SHP77 treated with DMSO at 0.1 percent for 48 hours (cell line): ENCODE measurements around the gene CMTM2.
A peak's percentile ranks its signal among the peaks of the same experiment; 100 is the strongest.
"Not testable (repeated sequence)": the region's sequence is repeated elsewhere in the genome, so short reads cannot be mapped to it uniquely, and the experiment has no call there.

ENCODE experiments used
- DNase-seq: peaks from one replicate; lab custom pipeline; 2025; lab: John Stamatoyannopoulos, UW

CMTM2 gene

GRCh38 chr16:66585481-66586239 lies 6.4 kb downstream of the CMTM2 start:
- DNase-seq = no peak

GRCh38 chr16:66587881-66588600 lies 8.8 kb downstream of the CMTM2 start:
- no peak for DNase-seq

DNA sequence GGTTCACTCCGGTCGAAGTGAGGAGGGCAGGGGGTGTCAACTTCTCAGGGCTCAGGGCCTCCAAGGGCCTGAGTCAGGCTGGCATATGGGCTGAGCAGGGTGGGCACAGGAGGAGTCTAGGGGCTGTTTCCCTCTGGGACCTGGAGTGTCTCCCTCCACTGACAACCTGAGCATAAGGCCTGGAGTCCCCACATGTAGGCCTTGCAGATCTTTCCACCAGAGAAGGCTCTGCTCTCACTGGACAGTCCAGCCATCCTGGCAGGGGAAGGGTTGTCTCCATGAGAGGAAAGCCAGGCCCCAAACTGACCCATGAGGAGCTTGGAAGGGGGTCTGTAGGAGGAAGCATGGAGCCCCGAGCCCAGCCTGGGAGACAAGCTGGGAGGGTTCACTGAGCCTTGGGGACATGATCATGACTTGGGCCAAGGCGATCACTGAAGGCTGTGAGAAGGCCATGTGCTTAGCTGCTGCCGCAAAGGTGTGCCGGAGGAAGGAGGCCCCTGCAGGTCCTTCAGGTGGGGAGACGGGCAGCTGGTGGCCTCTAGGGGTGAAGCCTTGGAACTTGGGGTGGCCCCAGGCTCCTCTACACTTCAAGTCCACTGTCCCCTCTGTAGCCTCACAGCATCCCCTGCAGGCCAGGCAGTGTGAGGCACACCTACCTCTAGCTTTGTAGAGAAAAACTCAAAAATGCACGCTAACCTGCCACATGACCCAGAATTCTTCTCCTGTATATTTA lies 9.9 kb downstream of the CMTM2 start:
- no peak for DNase-seq

GRCh38 chr16:66590322-66590721 lies 11.1 kb downstream of the CMTM2 start:
- no peak for DNase-seq

- no peak for DNase-seq
These were observed 11.8 kb downstream of the CMTM2 start for GRCh38 chr16:66591018-66591417.

DNA sequence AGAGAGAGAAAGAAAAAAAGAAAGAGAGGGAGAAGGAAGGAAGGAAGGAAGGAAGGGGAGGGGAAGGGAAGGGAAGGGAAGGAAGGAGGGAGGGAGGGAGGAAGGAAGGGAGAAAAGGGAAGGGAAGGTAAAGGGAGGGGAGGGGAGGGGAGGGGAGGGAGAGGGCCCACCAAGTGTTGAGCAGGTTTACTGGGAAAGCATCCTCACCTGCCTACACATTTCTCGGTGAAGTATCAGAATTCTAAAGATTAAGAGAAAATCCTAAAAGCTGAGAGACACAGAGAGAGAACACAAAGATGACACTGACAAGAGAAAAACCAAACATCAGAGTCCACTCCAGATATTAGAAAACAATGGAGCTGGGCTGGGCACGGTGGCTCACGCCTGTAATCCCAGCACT lies 13.0 kb downstream of the CMTM2 start:
- DNase-seq = no peak

DNA sequence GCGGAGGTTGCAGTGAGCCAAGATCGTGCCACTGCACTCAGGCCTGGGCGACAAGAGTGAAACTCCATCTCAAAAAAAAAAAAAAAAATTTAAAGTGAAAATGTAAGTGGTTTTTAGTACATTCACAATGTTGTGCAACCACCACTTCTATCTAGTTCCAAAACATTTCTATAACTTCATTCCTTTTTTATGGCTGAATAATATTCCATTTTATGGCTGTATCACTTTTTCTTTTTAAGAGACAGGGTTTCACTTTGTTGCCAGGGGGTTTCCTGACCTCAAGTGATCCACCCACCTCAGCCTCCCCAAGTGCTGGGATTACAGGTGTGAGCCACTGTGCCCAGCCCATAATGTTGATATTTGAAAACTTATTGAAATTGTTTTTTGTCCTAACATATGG lies 13.6 kb downstream of the CMTM2 start:
- no peak for DNase-seq

DNA sequence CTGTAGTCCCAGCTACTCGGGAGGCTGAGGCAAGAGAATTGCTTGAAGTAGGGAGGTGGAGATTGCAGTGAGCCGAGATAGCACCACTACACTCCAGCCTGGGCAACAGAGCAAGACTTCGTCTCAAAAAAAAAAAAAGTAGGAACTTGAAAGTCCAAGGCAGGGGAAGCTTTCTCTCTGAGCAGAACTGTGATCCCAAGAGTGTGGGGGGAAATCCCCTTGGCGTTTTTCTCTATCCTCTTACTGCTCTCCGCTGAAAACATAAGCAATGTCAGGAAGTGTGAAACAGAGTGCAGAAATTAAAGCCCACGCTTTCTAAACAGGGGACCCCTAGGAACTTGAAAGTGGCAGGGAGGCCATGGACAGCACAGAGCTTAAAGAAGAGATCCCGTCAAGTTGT lies 15.5 kb downstream of the CMTM2 start:
- no peak for DNase-seq

- DNase-seq = not testable (repeated sequence)
These were observed 17.3 kb downstream of the CMTM2 start for GRCh38 chr16:66596559-66596958.

DNA sequence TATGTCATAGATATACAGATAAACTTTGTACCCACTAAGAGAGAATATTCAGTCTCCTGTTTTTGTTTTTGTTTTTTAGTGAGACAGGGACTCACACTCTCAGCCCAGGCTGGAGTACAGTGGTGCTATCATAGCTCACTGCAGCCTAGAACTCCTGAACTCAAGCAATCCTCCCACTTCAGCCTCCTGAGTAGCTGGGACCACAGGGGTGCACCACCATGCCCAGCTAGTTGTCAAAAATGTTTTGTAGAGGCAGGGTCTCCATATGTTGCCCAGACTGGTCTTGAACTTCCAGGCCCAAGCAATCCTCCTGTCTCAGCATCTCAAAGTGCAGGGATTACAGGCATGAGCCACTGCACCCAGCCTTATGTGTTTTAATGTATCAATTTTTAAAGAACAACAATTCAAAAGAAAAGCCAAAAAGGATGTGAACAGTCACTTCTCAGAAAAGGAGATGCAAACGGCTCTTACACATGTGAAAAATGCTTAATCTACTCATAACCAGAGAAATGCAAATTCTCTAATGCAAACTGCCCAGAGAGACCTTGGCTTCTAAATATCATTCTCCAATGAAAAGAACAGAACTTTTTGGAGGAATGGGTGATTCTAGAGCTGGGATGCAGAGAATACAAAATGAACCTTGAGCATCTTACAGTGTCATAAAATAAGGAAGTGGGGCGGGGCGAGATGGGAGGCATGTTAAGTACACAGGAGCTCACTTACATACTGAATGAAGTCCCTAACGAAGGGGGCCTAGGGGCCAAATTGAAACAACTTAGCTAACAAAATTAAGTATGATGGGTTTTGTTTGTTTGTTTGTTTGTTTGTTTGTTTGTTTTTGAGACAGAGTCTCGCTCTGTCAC lies 18.0 kb downstream of the CMTM2 start:
- no peak for DNase-seq

DNA sequence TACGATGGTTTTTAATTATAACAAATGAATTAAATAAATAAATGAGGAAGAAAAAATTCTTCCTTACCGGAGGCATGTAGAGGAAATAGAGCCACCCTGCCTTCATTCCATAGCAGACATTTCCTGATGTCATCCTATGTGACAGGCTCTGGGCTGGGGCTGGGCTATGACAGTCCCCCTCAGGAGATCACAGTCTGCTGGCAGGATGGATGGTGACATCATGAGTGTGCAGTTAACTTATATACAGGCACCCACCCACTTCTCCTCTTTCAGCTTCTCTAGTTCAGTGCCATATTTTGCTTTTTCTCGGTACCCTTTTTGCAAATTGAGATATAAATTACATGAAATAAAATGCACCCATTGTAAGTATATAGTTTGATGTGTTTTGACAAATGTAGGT lies 18.8 kb downstream of the CMTM2 start:
- no peak for DNase-seq

GRCh38 chr16:66599726-66600125 lies 20.5 kb downstream of the CMTM2 start:
- DNase-seq = no peak

GRCh38 chr16:66600477-66600876 lies 21.2 kb downstream of the CMTM2 start:
- no peak for DNase-seq

- no peak for DNase-seq
These were observed 22.2 kb downstream of the CMTM2 start for GRCh38 chr16:66601471-66601870.

GRCh38 chr16:66603537-66604375 lies 24.5 kb downstream of the CMTM2 start:
- DNase-seq = peak; percentile 57

DNA sequence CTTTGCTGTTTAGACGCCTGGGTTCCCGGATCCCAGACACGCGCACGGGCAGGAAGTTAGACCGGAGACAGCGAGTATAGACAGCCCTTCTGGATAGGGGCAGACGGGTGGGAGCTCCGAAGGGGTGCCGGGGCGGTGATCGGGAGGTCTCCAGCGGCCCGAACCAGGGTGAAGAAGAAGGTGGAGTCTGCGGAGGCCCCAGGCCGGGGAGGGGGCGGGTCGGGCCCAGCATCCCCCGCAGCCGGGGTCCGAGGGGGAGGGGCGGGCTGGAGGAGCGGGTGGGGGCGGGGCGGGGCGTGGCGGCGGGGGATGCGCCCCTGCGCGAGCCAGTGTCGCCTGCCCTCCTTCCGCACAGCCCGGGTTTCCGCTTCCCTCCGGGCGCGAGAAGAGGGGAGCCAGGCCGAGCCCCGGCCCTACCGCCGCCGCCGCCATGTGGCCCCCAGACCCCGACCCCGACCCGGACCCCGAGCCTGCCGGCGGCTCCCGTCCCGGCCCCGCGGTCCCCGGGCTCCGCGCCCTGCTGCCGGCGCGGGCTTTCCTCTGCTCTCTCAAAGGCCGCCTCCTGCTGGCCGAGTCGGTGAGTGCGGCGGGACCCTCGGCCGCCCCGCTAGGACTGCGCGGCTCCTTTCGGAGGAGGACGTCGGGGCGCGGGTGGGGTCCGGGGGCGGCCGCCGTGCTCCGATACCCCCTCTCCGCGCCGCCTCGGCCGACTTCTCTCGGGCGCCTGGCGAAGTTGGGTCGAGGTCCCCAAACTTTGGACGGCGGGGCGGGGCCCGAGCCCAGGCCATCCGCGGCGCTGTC lies 25.3 kb downstream of the CMTM2 start, which contains the start of gene CMTM3:
Gene CMTM3 (plus strand): TSS at position 329 of the 801 bp plus-strand sequence. CDS start 102 bp downstream, at position 431.
- DNase-seq = no peak

GRCh38 chr16:66605177-66605978 lies 26.1 kb downstream of the CMTM2 start:
- no peak for DNase-seq

DNA sequence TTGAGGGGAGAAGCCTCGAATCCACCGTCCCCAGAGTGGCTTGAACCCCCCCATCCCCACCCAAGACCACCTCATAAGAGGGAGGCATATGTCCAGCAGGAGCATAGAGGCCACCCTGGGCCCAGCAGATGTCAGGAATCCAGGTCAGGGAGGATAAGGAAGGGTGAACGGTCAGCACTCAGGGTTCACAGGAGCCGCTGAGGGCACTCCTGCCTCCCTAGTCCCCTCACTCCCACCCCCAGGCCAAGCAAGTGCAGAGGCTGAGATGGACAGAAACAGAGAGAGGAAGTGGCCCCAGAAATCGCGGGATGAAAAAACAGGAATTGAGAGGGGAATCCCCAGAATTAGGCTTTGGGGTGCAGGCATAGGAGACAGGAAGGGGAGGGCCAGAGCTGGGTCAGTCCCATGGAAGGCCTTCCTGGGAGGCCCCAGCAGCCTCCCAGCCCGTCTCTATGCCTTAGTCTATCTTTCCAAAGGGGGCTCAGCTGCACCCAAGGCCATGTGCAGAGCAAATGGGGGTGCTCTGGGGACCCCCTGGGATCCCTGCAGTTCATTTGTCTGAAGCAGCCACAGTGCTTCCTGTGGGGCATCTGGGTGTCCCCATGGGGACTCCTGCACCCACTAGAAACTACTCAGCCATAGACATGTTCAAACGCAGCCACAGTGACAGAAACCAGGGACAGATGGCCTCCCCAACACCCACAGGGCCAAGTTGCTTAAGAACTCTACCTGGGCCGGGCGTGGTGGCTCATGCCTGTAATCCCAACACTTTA lies 26.9 kb downstream of the CMTM2 start:
- DNase-seq = no peak
